PC-9 (cell line): ENCODE results near the gene SNX8.

Source experiments
- EZH2 ChIP-seq: fragments of 200-600 bp; sonication (generic); IDR thresholded peaks from 2 replicates; pipeline ENCODE4 v1.8.0; 2017; ENCODE audit warnings: antibody characterized with exemption, low read depth
- TF ChIP-seq, protein P1 (sequence below): fragments of 200-600 bp; sonication (generic); conservative IDR thresholded peaks from 2 replicates; pipeline ENCODE4 v1.6.1; 2017; ENCODE audit warnings: mixed run types, antibody characterized with exemption, mild to moderate bottlenecking, moderate library complexity

DNA sequence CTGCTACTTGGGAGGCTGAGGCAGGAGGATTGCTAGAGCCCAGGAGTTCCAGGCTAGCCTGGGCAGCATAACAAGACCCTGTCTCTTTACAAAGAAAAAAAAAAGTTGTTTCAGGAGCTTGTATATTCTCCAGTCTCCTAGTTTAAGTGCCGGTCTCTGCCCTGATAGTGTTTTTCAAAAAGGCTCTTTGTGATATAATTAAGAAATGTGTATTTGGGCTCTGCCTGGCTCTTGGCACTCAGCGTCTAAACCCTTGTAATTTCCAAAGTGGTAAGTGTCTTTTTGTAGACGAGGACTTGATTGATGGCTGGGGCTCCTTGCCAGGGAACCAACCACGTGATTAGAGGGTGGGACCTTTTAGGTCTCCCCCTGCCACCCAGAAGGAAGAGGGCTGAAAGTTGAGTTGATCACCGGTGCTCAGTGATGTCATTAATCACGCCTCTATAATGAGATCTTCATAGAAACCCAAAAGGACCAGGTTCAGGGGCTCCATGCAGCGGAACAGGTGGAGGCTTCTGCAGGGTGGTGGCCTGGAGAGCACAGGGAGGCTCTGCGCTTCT lies 44.8 kb upstream of the SNX8 start:
- TF ChIP-seq, protein P1, sequence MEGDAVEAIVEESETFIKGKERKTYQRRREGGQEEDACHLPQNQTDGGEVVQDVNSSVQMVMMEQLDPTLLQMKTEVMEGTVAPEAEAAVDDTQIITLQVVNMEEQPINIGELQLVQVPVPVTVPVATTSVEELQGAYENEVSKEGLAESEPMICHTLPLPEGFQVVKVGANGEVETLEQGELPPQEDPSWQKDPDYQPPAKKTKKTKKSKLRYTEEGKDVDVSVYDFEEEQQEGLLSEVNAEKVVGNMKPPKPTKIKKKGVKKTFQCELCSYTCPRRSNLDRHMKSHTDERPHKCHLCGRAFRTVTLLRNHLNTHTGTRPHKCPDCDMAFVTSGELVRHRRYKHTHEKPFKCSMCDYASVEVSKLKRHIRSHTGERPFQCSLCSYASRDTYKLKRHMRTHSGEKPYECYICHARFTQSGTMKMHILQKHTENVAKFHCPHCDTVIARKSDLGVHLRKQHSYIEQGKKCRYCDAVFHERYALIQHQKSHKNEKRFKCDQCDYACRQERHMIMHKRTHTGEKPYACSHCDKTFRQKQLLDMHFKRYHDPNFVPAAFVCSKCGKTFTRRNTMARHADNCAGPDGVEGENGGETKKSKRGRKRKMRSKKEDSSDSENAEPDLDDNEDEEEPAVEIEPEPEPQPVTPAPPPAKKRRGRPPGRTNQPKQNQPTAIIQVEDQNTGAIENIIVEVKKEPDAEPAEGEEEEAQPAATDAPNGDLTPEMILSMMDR = no peak
- TF ChIP-seq EZH2 = no peak
